ENCODE measurements around the gene ARHGAP19.
"Not testable (repeated sequence)": the region's sequence is repeated elsewhere in the genome, so short reads cannot be mapped to it uniquely, and the experiment has no call there.

The ARHGAP19 gene

DNA sequence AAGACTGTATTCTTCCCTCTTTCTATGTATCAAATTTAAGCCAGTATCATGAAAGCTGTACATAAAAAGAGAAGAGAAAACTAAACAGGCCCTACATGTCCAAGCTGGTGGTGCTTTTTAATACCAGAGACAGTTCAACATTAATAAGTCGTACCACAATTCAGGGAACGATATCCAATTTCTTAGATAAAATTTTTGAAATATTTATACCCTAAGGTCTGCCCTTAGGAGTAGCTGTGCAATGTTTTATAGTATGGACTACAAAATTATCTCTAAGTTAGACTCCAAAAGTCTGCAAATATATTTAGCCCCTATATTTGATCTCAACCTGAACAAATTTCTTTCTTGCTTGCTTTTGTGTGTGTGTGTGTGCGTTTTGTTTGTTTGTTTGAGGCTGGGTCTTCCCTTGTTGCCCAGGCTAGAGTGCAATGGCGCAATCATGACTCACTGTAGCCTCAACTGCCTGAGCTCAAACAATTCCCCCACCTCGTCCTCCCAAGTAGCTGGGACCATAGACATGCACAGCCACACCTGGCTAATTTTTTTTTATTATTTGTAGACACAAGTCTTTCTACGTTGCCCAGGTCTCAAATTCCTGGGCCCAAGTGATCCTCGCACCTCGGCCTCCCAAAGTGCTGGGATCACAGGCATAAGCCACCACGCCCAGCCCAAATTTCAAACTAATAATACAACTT is 13.2 kb downstream of the ARHGAP19 start:
- DNase-seq (ENCODE audit: low spot score): no peak

DNA sequence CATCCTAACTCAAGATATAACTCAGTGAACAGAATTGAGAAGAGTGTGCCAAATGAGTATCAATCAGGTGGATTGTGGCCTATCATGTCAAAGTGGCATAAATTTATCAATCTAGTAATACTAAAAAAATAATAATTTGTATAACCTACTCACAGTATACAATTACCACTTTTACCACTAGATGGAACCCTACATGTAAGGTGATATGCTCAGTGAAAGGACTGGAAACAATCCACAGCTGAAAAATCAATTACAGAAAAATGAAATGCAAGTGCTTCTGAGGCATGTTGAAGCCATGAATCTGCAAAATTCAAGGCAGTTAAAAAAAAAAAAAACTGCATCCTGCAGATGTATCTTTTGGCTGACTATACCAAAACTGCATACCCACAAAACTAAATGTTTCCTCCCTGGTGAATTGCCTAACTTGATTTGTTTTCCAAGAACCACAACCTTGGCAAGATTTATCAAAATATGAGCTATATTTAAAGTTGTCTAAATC is 13.9 kb downstream of the ARHGAP19 start:
- peak; percentile 83 for DNase-seq (ENCODE audit: low spot score)

DNA sequence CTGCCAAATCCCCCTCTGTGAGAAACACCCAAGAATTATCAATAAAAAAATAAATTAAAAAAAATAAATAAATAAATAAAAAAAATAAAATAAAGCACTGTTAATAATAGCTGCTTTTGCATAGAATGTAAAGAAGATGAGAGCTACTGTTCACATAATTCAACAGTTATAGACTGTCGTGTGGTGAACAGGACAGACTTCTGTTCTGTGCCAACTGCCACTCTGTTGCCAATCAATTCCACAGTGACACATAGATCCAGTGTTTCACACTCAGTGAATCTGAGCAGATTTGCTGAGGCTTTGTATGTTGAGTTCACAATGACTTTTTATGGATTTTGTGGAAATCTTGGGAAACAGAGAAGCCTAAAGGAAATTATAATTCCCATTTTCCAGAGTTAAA is 14.9 kb downstream of the ARHGAP19 start:
- DNase-seq (ENCODE audit: low spot score): no peak

DNA sequence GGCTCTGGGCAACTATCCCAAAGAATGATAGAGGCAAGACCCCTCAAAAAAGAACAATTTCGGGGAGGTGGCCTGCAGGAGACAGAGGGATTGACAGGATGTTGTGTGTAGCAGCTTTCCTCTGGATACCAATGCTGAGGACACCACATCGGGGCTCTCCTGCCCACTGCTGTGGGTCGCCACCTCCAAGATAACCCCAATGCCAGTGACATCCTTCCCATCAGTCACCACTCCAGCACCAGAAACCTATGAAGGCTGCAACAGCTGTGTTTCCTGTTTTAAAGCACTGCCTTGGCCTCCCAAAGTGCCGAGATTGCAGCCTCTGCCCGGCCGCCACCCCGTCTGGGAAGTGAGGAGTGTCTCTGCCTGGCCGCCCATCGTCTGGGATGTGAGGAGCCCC is 17.6 kb downstream of the ARHGAP19 start:
- DNase-seq (ENCODE audit: low spot score): no peak

DNA sequence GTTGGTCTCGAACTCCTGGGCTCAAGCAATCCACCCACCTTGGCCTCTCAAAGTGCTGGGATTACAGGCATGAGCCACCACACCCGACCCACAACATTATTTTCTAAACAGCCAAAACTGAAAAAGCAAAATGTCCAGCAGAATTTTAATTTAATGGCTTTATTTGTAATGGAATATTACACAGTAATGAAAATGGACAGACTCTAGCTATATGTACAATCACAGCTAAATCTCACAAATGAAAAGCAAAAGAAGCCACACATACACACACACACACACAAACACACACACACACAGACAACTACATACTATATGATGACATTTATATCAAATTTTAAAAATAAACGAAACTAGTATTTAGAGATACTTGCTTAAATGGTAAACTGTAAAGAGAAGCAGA is 18.7 kb downstream of the ARHGAP19 start:
- DNase-seq (ENCODE audit: low spot score): no peak

DNA sequence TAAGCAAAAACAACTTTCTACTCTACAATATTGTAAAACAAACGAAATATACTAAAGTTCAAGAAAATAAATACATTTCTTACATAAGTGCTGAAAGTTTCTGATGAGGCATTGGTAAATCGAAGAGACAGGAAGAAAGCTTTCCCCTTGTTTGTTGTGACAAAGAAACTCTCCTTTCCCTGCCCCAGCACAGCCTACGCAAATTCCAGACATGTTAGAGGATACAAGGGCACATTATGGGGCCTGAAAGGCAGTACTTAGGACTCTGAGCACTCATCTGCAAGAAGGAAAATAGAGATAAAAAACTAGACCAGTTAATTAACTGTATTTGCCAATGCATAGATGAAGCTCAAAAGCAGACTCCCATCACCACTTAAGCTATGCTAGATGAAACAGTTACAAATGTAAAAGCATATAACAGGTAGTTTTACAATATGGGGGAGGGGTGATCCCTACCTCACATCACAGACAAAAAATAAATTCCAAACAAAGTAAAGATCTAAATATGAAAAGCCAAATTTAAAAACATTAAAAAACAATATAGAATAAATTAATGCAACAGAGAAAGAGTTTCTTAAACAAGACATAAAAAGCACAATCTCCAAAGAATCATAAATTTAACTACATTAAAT is 21.8 kb downstream of the ARHGAP19 start:
- DNase-seq (ENCODE audit: low spot score): no peak

DNA sequence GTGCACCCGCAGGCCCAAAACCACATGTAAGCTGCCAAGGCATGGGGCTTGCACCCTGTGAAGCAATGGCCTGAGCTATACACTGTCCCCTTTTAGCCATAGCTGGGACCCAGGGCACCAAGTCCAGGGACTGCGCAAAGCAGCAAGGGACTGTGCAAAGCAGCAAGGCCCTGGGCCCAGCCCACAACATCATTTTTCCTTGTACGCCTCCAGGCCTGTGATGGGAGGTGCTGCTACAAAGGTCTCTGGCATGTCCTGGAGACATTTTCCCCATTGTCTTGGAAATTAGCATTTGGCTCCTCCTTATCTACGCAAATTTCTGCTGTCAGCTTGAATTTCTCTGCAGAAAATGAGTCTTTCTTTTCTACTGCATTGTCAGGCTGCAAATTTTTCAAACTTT is 24.8 kb downstream of the ARHGAP19 start:
- DNase-seq (ENCODE audit: low spot score): no peak

DNA sequence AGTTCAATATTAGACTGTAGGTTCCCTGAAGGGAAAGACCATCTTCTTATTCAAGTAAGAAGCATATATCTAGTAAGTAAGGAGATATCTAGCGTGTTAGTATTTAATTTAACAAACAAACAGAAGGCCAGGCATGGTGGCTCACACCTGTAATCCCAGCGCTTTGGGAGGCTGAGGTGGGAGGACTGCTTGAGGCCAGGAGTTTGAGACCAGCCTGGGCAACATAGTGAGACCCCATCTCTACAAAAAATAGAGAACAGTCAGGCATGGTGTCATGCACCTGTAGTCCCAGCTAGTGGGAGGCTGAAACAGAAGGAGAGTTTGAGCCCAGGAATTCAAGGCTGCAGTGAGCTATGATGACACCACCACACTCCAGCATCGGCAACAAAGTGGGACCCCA is 27.3 kb downstream of the ARHGAP19 start:
- not testable (repeated sequence) for DNase-seq (ENCODE audit: low spot score)

DNA sequence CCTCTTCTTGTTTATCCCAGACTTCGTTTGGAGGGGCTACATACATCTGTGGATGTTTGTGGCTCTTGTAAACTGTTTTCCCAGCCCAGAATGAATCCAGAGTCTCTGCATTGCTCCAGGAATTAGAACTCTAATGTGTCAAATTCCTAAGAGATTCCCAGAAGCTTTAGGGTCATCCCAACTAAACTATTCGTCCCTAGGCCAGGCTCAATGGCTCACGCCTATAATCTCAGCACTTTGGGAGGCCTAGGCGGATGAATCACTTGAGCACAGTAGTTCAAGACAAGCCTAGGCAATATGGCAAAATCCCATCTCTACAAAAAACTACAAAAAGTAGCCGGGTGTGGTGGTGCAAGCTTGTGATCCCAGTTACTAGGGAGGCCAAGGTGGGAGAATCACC is 28.5 kb downstream of the ARHGAP19 start:
- DNase-seq (ENCODE audit: low spot score): no peak

DNA sequence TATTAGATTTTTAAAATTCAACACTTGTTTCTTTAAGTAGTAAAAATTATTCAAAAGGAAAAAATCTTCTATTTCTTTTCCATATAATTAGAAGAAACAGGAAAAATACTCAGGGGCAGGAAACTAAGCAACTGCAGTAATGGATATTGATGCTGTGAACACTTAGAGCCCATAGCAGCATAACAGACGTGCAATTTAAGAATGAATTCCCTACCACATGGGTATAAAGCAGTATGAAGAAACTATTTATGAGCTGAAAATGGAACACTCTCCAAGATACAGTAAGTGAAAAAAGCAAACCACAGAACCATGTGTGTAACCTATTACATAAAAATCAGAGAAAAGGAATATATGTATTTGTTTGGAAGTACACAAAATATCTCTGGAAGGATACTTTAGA is 30.8 kb downstream of the ARHGAP19 start:
- no peak for DNase-seq (ENCODE audit: low spot score)

DNA sequence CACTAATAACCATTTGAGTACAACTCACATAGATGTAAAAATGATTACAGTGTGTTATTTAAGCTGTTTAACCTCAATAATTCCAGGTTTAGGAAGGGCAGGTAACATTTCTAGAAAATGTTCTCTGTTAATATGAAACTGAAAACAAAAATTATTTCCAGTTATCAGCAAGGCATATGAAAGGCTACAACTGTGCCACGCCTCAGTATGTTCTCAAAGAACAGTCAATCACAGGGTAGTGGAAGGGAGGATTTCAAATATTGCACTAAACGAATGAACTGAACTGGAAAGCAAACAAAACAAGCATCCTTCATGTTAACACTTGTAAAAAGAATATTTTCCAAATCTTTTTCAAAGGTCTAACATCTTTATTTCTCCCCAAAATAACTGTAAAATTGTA is 31.3 kb downstream of the ARHGAP19 start:
- DNase-seq (ENCODE audit: low spot score): no peak

DNA sequence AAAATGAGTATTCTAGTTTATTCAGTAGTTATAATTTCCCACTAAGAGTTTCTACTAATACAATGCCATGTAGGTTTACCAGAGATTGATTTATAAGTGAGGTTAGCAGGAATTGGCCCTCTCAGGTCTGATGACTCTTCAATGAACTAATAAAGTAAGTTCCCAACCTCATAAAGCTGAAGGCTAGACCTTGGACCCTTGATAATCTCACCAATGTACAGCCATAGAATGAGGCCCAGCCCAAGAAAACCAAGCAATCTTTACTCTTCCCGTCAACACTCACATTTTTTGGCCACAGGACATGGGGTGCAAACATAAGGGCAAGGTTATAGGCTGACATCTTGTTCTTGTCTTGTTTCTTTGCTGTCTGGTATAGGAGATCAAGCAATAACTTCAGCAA is 33.3 kb downstream of the ARHGAP19 start:
- no peak for DNase-seq (ENCODE audit: low spot score)

DNA sequence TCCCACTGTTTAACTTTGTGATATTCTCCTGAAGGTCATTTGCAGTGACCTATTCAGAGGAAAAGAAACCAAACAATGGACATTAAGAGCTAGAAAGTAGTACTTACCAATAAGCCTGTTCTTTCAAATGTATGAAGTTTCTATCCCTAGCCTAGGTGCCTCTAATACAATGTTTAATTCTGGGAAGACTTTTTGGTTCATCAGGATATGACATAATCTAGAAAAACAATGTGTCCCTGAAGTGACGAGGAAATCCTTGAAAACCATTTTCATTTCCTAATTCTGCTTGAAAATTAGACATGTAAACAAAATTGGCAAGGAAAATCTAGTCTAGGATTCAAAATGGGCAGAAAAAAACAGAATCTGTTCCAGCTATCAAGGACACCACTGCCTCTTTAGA is 36.1 kb downstream of the ARHGAP19 start:
- no peak for DNase-seq (ENCODE audit: low spot score)

DNA sequence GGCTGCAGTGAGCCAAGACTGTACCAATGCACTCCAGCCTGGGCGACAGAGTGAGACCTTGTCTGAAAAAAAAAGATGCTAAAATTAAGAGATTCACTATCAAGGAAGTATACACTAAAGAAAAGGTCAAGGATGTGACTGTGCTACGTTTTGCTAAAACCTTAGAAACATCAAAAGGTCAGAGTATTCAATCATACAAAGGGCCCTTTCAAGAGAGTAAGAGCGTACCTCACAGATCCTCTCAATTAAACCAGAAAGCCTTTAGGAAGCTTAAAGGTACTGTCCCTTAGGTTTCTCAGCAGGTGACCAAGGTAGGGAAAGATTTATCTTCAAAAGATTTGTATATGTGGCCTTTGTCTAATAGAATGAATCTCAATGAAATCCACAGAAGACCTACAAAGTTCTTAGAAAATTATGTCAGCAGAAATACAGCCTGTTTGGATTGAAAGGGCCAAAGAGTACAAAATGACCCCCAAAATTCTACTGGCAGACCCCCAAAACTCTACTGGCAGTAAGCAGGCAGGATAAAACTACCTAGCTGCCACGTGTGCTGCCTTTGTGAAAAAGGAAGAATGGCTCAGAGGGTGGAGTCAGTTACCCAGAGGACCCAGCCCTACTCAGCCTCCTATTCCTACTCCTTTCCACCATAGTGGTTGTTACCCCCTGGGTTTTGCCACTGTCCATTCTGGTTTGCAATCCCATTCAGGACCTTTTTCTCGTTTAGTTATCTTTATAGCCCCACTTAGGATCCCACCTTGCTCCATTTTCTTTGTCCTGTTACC is 36.7 kb downstream of the ARHGAP19 start:
- no peak for DNase-seq (ENCODE audit: low spot score)

DNA sequence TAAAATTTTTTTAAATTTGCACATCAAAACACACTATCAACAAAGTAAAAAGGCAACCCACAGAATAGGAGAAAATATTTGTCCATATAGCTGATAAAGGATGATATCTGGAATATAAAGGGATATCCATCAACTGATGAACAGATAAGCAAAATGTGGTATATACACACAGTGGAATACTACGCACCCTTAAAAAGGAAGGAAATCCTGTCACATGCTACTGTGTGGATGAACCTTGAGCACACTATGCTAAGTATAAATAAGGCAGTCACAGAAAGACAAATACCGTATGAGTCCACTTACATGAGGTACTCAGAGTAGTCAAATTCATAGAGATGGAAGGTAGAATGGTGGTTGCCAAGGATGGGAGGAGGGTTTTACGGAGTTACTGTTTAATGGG is 37.7 kb downstream of the ARHGAP19 start:
- DNase-seq (ENCODE audit: low spot score): no peak

DNA sequence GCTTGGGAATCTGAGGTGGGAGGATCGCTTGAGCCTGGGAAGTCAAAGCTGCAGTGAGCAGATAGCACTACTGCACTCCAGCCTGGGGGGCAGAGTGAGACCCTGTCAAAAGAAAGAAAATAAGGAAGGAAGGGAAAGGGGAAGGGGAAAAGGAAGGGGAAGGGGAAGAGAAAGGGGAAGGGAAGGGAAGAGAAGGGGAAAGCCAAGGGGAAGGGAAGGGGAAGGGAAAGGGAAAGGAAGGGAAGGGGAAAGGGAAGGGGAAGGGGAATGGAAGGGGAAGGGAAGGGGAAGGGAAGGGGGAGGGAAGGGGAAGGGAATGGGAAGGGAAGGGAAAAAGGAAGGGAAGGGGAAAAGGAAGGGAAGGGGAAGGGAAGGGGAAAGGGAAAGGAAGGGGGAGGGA is 41.5 kb downstream of the ARHGAP19 start:
- no peak for DNase-seq (ENCODE audit: low spot score)

DNA sequence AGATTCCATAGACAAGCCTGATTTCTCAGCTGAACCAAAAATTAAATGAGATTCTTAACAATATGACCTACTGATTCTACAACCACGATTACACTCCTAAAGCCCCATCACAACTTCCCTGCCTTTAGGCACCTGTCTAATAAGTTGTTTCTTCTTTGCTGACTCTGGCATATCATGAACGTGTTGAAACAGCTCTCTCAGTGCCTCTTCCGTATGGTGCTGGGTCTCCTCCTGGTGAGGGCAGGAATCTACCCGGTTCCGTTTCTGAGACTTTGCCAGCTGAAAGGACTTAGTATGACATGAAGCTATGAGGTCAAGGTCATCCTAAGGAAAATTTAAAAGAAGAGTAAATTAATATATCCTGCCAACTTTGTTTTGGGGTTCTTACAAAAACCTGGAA is 48.6 kb downstream of the ARHGAP19 start:
- DNase-seq (ENCODE audit: low spot score): no peak

DNA sequence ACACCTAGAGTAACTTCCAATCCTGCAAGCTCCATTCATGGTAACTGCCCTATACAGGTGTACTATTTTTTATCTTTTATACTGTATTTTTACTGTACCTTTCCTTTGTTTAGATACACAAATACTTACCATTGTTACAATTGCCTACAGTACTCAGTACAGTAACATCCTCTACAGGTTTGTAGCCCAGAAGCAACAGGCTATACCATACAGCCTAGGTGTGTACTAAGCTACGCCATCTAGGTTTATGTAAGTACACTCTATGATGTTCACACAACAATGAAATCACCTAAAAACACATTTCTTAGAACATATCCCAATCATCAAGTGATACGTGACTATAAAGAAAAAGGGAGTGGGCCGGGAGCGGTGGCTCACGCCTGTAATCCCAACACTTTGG is 53.6 kb downstream of the ARHGAP19 start:
- no peak for DNase-seq (ENCODE audit: low spot score)

DNA sequence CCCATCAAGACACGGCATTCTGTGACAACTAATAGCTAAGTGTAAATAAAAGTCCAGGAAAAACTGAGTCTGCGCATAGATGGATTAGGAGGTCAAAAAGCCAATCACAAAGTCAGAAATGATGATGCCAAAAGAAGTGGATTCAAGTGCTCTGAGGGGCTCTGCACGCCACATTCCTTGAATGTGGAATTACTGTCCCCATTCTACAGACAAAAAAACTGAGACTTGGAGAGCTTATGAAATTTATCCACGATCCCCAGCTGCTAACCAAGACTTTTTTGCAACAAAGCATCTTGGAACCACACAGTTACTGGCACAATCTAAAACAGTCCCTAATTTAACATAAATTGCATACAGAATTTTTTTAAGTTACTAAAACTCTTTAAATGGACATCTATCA is 57.1 kb downstream of the ARHGAP19 start:
- no peak for DNase-seq (ENCODE audit: low spot score)

DNA sequence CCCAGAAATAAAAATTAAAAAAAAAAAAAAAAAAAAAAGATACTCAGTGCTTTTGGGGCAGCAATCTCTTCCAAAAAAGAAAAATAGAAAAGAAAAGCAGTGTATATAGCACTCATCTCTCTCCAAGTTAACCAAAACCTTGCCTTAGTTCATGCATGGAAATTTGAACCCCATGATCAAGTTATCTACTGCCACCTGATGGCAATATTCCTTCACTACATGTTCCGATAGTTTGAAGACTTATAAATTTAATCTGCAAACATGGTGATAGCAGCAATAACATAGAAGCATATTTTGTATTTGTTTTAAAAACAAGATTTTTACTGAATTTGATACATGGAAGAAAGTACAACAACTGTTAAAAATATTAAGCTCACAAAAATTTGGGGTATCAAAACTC is 58.0 kb downstream of the ARHGAP19 start:
- DNase-seq (ENCODE audit: low spot score): peak; percentile 51

DNA sequence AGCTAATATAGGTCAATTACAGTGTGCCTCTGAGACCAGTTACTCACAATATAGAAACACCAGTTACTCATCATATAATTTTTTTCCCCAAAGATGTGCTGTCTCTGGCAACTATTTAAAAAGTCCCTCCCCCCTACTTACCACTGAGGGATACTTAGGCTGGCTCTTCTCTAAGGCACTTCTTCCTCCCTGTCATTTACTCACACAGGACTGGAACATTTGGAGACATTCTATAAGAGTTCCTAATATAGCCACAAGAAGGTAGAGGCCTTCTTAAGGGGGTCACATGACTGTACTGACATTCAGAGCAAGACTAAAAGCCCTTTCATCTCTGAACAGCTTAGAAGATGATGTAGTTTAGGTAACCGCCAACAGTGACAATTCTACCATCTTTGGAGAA is 62.3 kb downstream of the ARHGAP19 start:
- no peak for DNase-seq (ENCODE audit: low spot score)

DNA sequence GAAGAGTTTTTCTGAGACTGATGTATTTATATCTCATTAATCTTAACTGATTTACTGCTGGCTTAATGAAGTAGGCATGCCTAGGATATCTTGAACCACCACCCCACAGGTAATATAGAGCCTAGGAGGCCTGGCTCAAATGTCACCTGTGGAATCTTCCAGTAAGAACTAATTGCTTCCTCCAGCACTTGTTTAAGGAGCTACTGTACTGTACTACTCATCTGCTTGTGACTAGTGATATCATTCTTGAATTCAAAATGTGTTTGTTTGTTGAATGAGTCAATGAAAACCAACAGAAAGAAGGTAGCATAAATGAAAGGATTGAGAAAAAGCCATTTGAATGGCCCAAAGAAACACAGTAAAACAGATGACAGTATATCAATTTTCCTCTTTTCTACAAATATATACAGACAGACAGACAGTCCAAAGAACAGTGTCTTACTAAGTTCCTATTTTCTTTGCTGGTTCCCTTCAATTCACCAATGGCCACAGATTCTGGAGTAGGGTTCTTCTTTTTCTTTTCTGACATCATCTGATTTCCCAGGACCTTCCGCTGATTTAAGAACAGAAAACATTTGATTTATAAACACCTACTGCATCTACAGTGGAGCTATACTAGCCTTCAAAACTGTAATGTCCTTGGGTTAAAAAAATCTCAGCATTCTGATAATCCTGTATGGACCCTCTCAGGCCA is 63.0 kb downstream of the ARHGAP19 start:
- no peak for DNase-seq (ENCODE audit: low spot score)

DNA sequence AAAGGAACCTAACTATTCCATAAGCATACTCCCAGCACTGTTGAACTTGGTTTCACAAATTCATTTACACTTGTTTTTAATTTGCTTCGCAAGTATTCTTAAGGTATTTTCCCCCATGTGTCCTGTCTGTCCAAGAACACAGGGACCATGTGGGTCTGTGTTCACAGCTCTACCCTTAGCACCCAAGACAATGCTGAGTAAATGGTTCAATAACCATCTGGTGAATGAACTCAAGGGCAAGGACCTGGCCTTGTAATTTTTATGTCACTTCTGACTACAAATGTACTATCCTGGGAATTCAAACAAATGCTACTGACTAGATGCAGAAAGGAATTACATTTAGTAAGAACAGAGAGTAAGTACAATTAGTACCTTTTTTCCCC is 63.7 kb downstream of the ARHGAP19 start:
- DNase-seq (ENCODE audit: low spot score): no peak

All from pons (tissue), 1 donor.